ENCODE data around the gene DMRTC2. TPM values are rescaled to one million over a fixed set of nuclear protein-coding genes. Genes with fewer than 3 reads are reported as not detected.

Gene DMRTC2
- total RNA-seq, 4 donors from 2014 or later: 0.13 TPM; not detected in 3

- no peak for TF ChIP-seq POLR2A (IDR thresholded peaks at IDR 0.05)
- TF ChIP-seq, protein P1, sequence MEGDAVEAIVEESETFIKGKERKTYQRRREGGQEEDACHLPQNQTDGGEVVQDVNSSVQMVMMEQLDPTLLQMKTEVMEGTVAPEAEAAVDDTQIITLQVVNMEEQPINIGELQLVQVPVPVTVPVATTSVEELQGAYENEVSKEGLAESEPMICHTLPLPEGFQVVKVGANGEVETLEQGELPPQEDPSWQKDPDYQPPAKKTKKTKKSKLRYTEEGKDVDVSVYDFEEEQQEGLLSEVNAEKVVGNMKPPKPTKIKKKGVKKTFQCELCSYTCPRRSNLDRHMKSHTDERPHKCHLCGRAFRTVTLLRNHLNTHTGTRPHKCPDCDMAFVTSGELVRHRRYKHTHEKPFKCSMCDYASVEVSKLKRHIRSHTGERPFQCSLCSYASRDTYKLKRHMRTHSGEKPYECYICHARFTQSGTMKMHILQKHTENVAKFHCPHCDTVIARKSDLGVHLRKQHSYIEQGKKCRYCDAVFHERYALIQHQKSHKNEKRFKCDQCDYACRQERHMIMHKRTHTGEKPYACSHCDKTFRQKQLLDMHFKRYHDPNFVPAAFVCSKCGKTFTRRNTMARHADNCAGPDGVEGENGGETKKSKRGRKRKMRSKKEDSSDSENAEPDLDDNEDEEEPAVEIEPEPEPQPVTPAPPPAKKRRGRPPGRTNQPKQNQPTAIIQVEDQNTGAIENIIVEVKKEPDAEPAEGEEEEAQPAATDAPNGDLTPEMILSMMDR (IDR thresholded peaks at IDR 0.05): no peak
- Histone ChIP-seq H3K4me1 (no peaks in the 10 kb centered on the region), H3K27ac (no peak overlapping the region), H3K4me3 (replicated peaks in 1 of 3) (no peak overlapping the region), H3K27me3 (no peaks in the 10 kb centered on the region), H3K36me3 (no peaks in the 10 kb centered on the region), H3K9me3 (no peaks in the 10 kb centered on the region)
- WGBS, 2 donors: 72 to 80% methylated on average over 17 of the region's 17 CpGs
- intact Hi-C loops (cut with DNase I): no loop called here
- no peak for DNase-seq
Measured at GRCh38 chr19:41877916-41878905, 33.4 kb downstream of the DMRTC2 start.

DNA sequence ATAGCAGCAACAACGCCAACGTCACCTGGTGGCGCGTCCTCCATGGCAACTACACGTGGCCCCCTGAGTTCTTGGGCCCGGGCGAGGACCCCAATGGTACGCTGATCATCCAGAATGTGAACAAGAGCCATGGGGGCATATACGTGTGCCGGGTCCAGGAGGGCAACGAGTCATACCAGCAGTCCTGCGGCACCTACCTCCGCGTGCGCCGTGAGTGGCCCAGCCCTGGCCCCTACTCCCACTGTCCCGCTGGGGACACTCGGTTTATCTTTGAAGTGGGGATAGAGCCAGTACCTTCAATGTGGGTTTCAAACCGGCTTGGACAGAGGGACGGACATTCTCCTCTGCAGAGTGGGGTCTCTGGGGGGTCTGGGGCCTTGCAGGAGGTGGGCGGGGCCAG lies 34.2 kb downstream of the DMRTC2 start:
- no peak for TF ChIP-seq POLR2A (IDR thresholded peaks at IDR 0.05)
- TF ChIP-seq, protein P1 (IDR thresholded peaks at IDR 0.05): no peak
- Histone ChIP-seq H3K4me3 (replicated peaks in 1 of 3) (no peak overlapping the region), H3K27me3 (no peaks in the 10 kb centered on the region), H3K4me1 (no peaks in the 10 kb centered on the region), H3K9me3 (no peaks in the 10 kb centered on the region), H3K27ac (no peak overlapping the region), H3K36me3 (no peaks in the 10 kb centered on the region)
- no peak for DNase-seq
- 76 to 95% methylated on average over 10 to 12 of the region's 21 CpGs for WGBS, 2 donors
- intact Hi-C loops (cut with DNase I): no loop called here

- intact Hi-C loops (cut with DNase I): no loop called here
Measured at GRCh38 chr19:41879670-41880328, 35.0 kb downstream of the DMRTC2 start.

GRCh38 chr19:41880329-41880708 lies 35.5 kb downstream of the DMRTC2 start:
- Histone ChIP-seq H3K9me3 (no peaks in the 10 kb centered on the region), H3K4me1 (peaks cover 8 to 9% of the 10 kb centered on the region in 2 donors), H3K27ac (no peak overlapping the region), H3K27me3 (no peaks in the 10 kb centered on the region), H3K36me3 (no peaks in the 10 kb centered on the region), H3K4me3 (replicated peaks in 1 of 3) (no peak overlapping the region)
- 75 to 80% methylated on average over 5 of the region's 5 CpGs for WGBS, 2 donors
- intact Hi-C loops (cut with DNase I): no loop called here
- TF ChIP-seq, protein P1 (IDR thresholded peaks at IDR 0.05): no peak
- no peak for TF ChIP-seq POLR2A (IDR thresholded peaks at IDR 0.05)
- DNase-seq: no peak

More at GRCh38 chr19:41879670-41880328, 35.0 kb downstream of the DMRTC2 start:
- H3K4me3 ChIP-seq (replicated peaks in 1 of 3): no peak overlapping the region
- no peaks in the 10 kb centered on the region for H3K27me3 ChIP-seq
- WGBS, 2 donors: 75 to 82% methylated on average over 4 to 7 of the region's 7 CpGs
- H3K9me3 ChIP-seq: no peaks in the 10 kb centered on the region
- H3K27ac ChIP-seq: no peak overlapping the region
- H3K4me1 ChIP-seq: peaks cover 3 to 4% of the 10 kb centered on the region in 2 donors
- TF ChIP-seq, protein P1 (IDR thresholded peaks at IDR 0.05): no peak
- no peak for TF ChIP-seq POLR2A (IDR thresholded peaks at IDR 0.05)
- H3K36me3 ChIP-seq: no peaks in the 10 kb centered on the region
- DNase-seq: no peak

All from thyroid gland (tissue), 4 donors.